ENCODE results near the gene OBSCN.

GRCh38 chr1:228333739-228334115 lies 125.9 kb downstream of the OBSCN start:
- TF ChIP-seq CTCF (IDR thresholded peaks at IDR 0.05), result no peak
- TF ChIP-seq POLR2A (IDR thresholded peaks at IDR 0.05), result no peak

Data from adrenal gland (tissue), 5 donors.